GM19239 (cell line): Measurements from ENCODE around the gene CDCA4.
"Not testable (repeated sequence)": the region's sequence is repeated elsewhere in the genome, so short reads cannot be mapped to it uniquely, and the experiment has no call there.

Experiments used
- DNase-seq: peaks from one replicate; pipeline ENCODE4 v3.0.0; 2011; ENCODE audit warnings: low spot score; ENCODE audit not compliant: insufficient read length
- FAIRE-seq: peaks from 2 replicates; lab custom pipeline; 2011; peaks lifted over from hg19 to GRCh38; lab: Jason Lieb, UNC

The CDCA4 gene

GRCh38 chr14:105020815-105021655 lies at the start of gene CDCA4:
Gene CDCA4 (minus strand): TSS chr14:105021083. CDS start chr14:105011929, 9,154 bp downstream.
- DNase-seq (peak; percentile 96), FAIRE-seq (peak; percentile 93)

GRCh38 chr14:105069871-105070759 lies 49.2 kb upstream of the CDCA4 start:
- FAIRE-seq (peak; percentile 97), DNase-seq (peak; percentile 87)

- FAIRE-seq, result no peak
Measured at GRCh38 chr14:105069522-105069870, 48.6 kb upstream of the CDCA4 start.

GRCh38 chr14:105068818-105069217 lies 47.9 kb upstream of the CDCA4 start:
- DNase-seq (no peak), FAIRE-seq (peak; percentile 89)

More at GRCh38 chr14:105069522-105069870, 48.6 kb upstream of the CDCA4 start:
- no peak for DNase-seq

GRCh38 chr14:105067969-105068301 lies 47.1 kb upstream of the CDCA4 start:
- DNase-seq (no peak), FAIRE-seq (no peak)

- DNase-seq (no peak), FAIRE-seq (peak; percentile 97)
Measured at GRCh38 chr14:105067140-105067968, 46.5 kb upstream of the CDCA4 start.

- peak; percentile 60 for FAIRE-seq
Measured at GRCh38 chr14:105066240-105067071, 45.6 kb upstream of the CDCA4 start.

GRCh38 chr14:105065280-105066228 lies 44.7 kb upstream of the CDCA4 start, which contains the start of gene GPR132:
Gene GPR132 (minus strand): TSS chr14:105065430. CDS start chr14:105055420, 10,010 bp downstream.
- DNase-seq (peak; percentile 83), FAIRE-seq (peak; percentile 100)

More at GRCh38 chr14:105066240-105067071, 45.6 kb upstream of the CDCA4 start:
- no peak for DNase-seq

- no peak for DNase-seq
- no peak for FAIRE-seq
Measured at GRCh38 chr14:105064721-105065143, 43.8 kb upstream of the CDCA4 start.

GRCh38 chr14:105064001-105064400 lies 43.1 kb upstream of the CDCA4 start:
- DNase-seq (no peak), FAIRE-seq (no peak)

GRCh38 chr14:105063506-105063905 lies 42.6 kb upstream of the CDCA4 start:
- peak; percentile 18 for FAIRE-seq

GRCh38 chr14:105063056-105063455 lies 42.2 kb upstream of the CDCA4 start:
- peak; percentile 14 for FAIRE-seq

More at GRCh38 chr14:105063506-105063905, 42.6 kb upstream of the CDCA4 start:
- DNase-seq, result not testable (repeated sequence)

GRCh38 chr14:105062048-105062433 lies 41.2 kb upstream of the CDCA4 start:
- DNase-seq (no peak), FAIRE-seq (no peak)

More at GRCh38 chr14:105063056-105063455, 42.2 kb upstream of the CDCA4 start:
- DNase-seq, result no peak

- FAIRE-seq (peak; percentile 90), DNase-seq (peak; percentile 61)
Measured at GRCh38 chr14:105061428-105062047, 40.7 kb upstream of the CDCA4 start.

GRCh38 chr14:105060751-105061427 lies 40.0 kb upstream of the CDCA4 start:
- no peak for DNase-seq
- FAIRE-seq, result peak; percentile 78

- FAIRE-seq, result no peak
- DNase-seq, result no peak
Measured at GRCh38 chr14:105059925-105060565, 39.2 kb upstream of the CDCA4 start.
